Measurements from ENCODE around the gene TEX29.

The TEX29 gene

DNA sequence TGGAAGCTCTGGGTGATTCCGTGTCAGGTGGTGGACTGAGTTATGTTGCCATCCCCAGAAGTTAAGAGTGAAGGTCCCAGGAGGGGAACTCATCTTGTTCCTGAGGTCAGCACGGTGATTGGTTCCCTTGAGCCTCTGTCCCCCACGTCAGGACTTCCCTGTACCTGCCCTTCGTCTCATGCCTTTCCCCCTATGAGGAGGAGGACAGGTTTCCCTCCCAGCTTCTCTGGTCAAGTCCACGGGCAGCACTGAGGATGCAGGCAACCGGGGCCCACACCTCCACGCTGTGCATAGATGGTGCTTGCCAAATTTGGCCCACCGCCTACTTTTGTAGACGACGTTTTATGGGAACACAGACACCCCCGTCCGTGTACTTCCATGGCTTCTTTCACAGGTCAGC lies 42.7 kb downstream of the TEX29 start:
- DNase-seq (ENCODE audit: extremely low read depth, insufficient read length) = no peak
- Histone ChIP-seq H3K27me3 (replicated peaks; ENCODE audit: control insufficient read depth, insufficient read depth, low read length) (peaks cover 4% of the 10 kb centered on the region), H3K4me3 (replicated peaks; ENCODE audit: low read depth, low read length) (no peak overlapping the region), H3K36me3 (ENCODE audit: control insufficient read depth, insufficient read depth, low read length) (no peaks in the 10 kb centered on the region)
- no peak for TF ChIP-seq CTCF (IDR thresholded peaks at IDR 0.05; ENCODE audit: insufficient read depth, low read length, poor library complexity, severe bottlenecking)

GRCh38 chr13:111363591-111363990 lies 43.1 kb downstream of the TEX29 start:
- H3K36me3 ChIP-seq (ENCODE audit: control insufficient read depth, insufficient read depth, low read length) = no peaks in the 10 kb centered on the region
- peaks cover 4% of the 10 kb centered on the region for H3K27me3 ChIP-seq (replicated peaks; ENCODE audit: control insufficient read depth, insufficient read depth, low read length)
- no peak overlapping the region for H3K4me3 ChIP-seq (replicated peaks; ENCODE audit: low read depth, low read length)
- no peak for TF ChIP-seq CTCF (IDR thresholded peaks at IDR 0.05; ENCODE audit: insufficient read depth, low read length, poor library complexity, severe bottlenecking)
- DNase-seq (ENCODE audit: extremely low read depth, insufficient read length) = no peak

DNA sequence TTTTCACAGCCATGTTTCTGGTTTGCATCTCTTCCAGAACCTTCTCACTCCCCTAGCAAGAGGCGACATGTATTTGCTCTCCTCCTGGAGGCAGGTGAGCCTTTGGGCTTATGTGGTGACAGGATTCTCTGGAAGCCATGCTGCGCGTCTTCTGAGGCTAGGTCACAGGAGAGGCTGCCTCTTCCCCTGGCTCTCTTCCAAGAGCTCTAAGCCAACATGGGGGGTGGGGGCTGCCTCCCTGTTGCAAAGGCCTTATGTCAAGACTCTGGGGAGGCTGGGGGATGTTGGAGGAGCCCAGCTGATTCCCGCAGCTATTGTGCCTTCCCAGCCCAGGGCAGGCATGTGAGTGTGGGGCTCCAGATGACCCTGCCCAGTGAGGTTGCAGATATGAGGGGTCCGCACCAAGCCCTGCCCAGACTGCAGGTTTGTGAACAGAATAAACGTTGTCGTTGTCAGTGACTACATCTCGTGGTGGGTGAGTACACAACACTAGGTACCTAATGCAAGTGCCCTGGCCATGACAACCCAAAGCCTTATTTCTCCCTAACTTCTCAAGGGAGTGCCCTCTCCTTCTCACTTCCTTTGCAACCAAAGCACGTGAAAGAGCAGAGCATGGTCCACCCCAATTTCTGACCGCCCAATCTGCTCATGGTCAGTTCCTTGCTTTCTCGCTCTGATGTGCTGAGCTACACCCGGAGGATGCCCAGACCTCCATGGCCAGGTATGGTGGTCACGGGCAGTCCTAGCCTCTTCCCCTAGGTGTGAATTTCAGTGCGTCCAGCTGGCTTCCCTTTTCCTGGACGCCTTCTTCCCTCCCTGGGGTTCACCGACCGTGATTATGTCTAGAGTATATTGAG lies 44.9 kb downstream of the TEX29 start:
- TF ChIP-seq CTCF (IDR thresholded peaks at IDR 0.05; ENCODE audit: insufficient read depth, low read length, poor library complexity, severe bottlenecking) = no peak
- DNase-seq (ENCODE audit: extremely low read depth, insufficient read length) = no peak
- Histone ChIP-seq H3K27me3 (replicated peaks; ENCODE audit: control insufficient read depth, insufficient read depth, low read length) (peaks cover 4% of the 10 kb centered on the region), H3K4me3 (replicated peaks; ENCODE audit: low read depth, low read length) (no peak overlapping the region), H3K36me3 (ENCODE audit: control insufficient read depth, insufficient read depth, low read length) (no peaks in the 10 kb centered on the region)

GRCh38 chr13:111367340-111367739 lies 46.9 kb downstream of the TEX29 start:
- Histone ChIP-seq H3K27me3 (replicated peaks; ENCODE audit: control insufficient read depth, insufficient read depth, low read length) (peaks cover 4% of the 10 kb centered on the region), H3K36me3 (ENCODE audit: control insufficient read depth, insufficient read depth, low read length) (no peaks in the 10 kb centered on the region), H3K4me3 (replicated peaks; ENCODE audit: low read depth, low read length) (no peak overlapping the region)
- DNase-seq (ENCODE audit: extremely low read depth, insufficient read length) = no peak
- no peak for TF ChIP-seq CTCF (IDR thresholded peaks at IDR 0.05; ENCODE audit: insufficient read depth, low read length, poor library complexity, severe bottlenecking)

- H3K36me3 ChIP-seq (ENCODE audit: control insufficient read depth, insufficient read depth, low read length) = no peaks in the 10 kb centered on the region
- TF ChIP-seq CTCF (IDR thresholded peaks at IDR 0.05; ENCODE audit: insufficient read depth, low read length, poor library complexity, severe bottlenecking) = no peak
- H3K4me3 ChIP-seq (replicated peaks; ENCODE audit: low read depth, low read length) = no peak overlapping the region
- H3K27me3 ChIP-seq (replicated peaks; ENCODE audit: control insufficient read depth, insufficient read depth, low read length) = peaks cover 1% of the 10 kb centered on the region
- DNase-seq (ENCODE audit: extremely low read depth, insufficient read length) = no peak
Observed at GRCh38 chr13:111368091-111368490, 47.6 kb downstream of the TEX29 start.

Data from GM06990 (cell line).